ENCODE measurements around the gene POLE4. TPM values are rescaled to one million over a fixed set of nuclear protein-coding genes. Genes with fewer than 3 reads are reported as not detected.
A peak's percentile ranks its signal among the peaks of the same experiment; 100 is the strongest.

Gene POLE4
- total RNA-seq, 1 experiment from 2014 or later, result 34.4 TPM

- Histone ChIP-seq H3K27ac (ENCODE audit: insufficient read length, low read depth, low read length) (no peak overlapping the region), H3K27me3 (ENCODE audit: insufficient read depth, low read length) (no peaks in the 10 kb centered on the region), H2AFZ (ENCODE audit: low read length) (no peak overlapping the region), H2BK12ac (ENCODE audit: insufficient read length, low read depth, low read length) (no peak overlapping the region), H3K9me3 (ENCODE audit: control insufficient read depth, low read depth, low read length) (no peaks in the 10 kb centered on the region), H4K5ac (ENCODE audit: insufficient read length, low read depth, low read length) (no peak overlapping the region), H3K4me1 (ENCODE audit: insufficient read depth, low read length) (no peaks in the 10 kb centered on the region), H2BK20ac (ENCODE audit: low read depth, low read length, poor library complexity, severe bottlenecking) (no peak overlapping the region), H2BK5ac (ENCODE audit: insufficient read length, low read length) (no peak overlapping the region), H3K56ac (ENCODE audit: insufficient read length, low read depth, low read length) (no peak overlapping the region), H2BK120ac (ENCODE audit: low read depth, low read length, poor library complexity, severe bottlenecking) (no peak overlapping the region), H3K23ac (ENCODE audit: insufficient read length, low read depth, low read length) (no peak overlapping the region), H2AK5ac (ENCODE audit: insufficient read length, low read length) (no peak overlapping the region), H3K18ac (ENCODE audit: insufficient read length, low read depth, low read length) (no peak overlapping the region), H4K8ac (replicated peaks; ENCODE audit: insufficient read length, low read depth, low read length) (no peak overlapping the region), H3K23me2 (ENCODE audit: insufficient read length, low read depth, low read length, poor library complexity, severe bottlenecking) (peaks cover 3% of the 10 kb centered on the region), H3T11ph (ENCODE audit: low read length) (no peak overlapping the region), H4K20me1 (ENCODE audit: control insufficient read depth, insufficient read depth, insufficient read length) (no peaks in the 10 kb centered on the region), H3K4ac (ENCODE audit: low read depth, low read length) (no peak overlapping the region), H3K79me1 (ENCODE audit: insufficient read depth, low read depth, low read length, poor library complexity, severe bottlenecking) (no peaks in the 10 kb centered on the region), H2BK15ac (ENCODE audit: low read depth, low read length) (no peak overlapping the region), H4K91ac (ENCODE audit: insufficient read length, low read depth, low read length) (no peak overlapping the region), H3K14ac (ENCODE audit: insufficient read depth, low read length) (peak overlapping the region; percentile 41; the same call in 1 of the 2 replicates), H3K4me2 (ENCODE audit: insufficient read depth, insufficient read length, low read length) (no peak overlapping the region), H3K9ac (ENCODE audit: extremely low read depth, insufficient read length, low read length) (no peak overlapping the region), H3K79me2 (ENCODE audit: insufficient read depth, low read length) (no peaks in the 10 kb centered on the region)
- DNase-seq, result no peak
- Mint-ChIP-seq H3K27me3 (ENCODE audit: low read depth) (peaks cover 16% of the 10 kb centered on the region), H3K27ac (no peak overlapping the region), H3K9me3 (no peaks in the 10 kb centered on the region; a peak in 1 of 5 replicates), H3K4me1 (no peaks in the 10 kb centered on the region), H3K36me3 (ENCODE audit: insufficient read depth in 1 of 3, low read depth in 3 of 3) (no peaks in the 10 kb centered on the region), H3K4me3 (no peak overlapping the region)
- TF ChIP-seq CTCF (conservative IDR thresholded peaks at IDR 0.05), result no peak
- WGBS (ENCODE audit: extremely low coverage, insufficient read length, low lambda C conversion rate), result no CpG with 5 or more reads among the region's 4 CpGs
Measured at GRCh38 chr2:74915743-74916142, 42.7 kb upstream of the POLE4 start.

Measured in H9 (cell line).